HCT116 (cell line): ENCODE measurements around the gene PCDHB5.
"Not testable (repeated sequence)": the region's sequence is repeated elsewhere in the genome, so short reads cannot be mapped to it uniquely, and the experiment has no call there.

Experiments used
- CTCF ChIP-seq, 3 experiments: fragments of 200-600 bp in 1 of 3; sonication (generic) in 1 of 3; IDR thresholded peaks in 2 of 3; conservative IDR thresholded peaks in 1 of 3; 2 replicates each; pipeline ENCODE4 v1.5.1; 2012 to 2017; ENCODE audit warnings: low read depth in 2 of 3, low read length in 2 of 3, antibody characterized with exemption in 1 of 3, borderline replicate concordance in 1 of 3, control low read depth in 1 of 3, mild to moderate bottlenecking in 1 of 3, mixed read lengths in 1 of 3, mixed run types in 1 of 3, moderate library complexity in 1 of 3; ENCODE audit not compliant: insufficient read depth in 1 of 3
- EZH2 ChIP-seq: fragments of 200-600 bp; sonication (generic); IDR thresholded peaks from 2 replicates; pipeline ENCODE4 v1.6.1; 2017; ENCODE audit warnings: antibody characterized with exemption, mixed run types
- POLR2A ChIP-seq: IDR thresholded peaks from 2 replicates; pipeline ENCODE4 v1.7.0; 2011; ENCODE audit warnings: borderline replicate concordance; ENCODE audit not compliant: insufficient read depth, insufficient read length; ENCODE audit errors: extremely low read depth
- POLR2AphosphoS5 ChIP-seq: IDR thresholded peaks from 2 replicates; pipeline ENCODE4 v1.6.1; 2011; ENCODE audit warnings: mild to moderate bottlenecking, low read depth, low read length, moderate library complexity
- SP1 ChIP-seq: IDR thresholded peaks from 2 replicates; pipeline ENCODE4 v1.6.1; 2012; ENCODE audit warnings: low read depth

- not testable (repeated sequence) for TF ChIP-seq POLR2AphosphoS5; CTCF (IDR thresholded peaks at IDR 0.05 in 2 of 3, conservative IDR thresholded peaks at IDR 0.05 in 1 of 3; ENCODE audit: borderline replicate concordance in 1 of 3, insufficient read depth in 1 of 3, low read depth in 2 of 3, low read length in 2 of 3); SP1; POLR2A; EZH2
Measured at GRCh38 chr5:141184117-141184855, 49.3 kb downstream of the PCDHB5 start.
